Muscle of back (tissue), 11 donors: ENCODE data around the gene SLC22A17. TPM values are rescaled to one million over a fixed set of nuclear protein-coding genes. Genes with fewer than 3 reads are reported as not detected.

Experiments
- DNase-seq, 3 donors: peaks; one replicate each; pipeline versions ENCODE4 v3.0.0 to v3.0.0-alpha.2; 2013
- polyA plus RNA-seq, 10 donors: library from polyadenylated mRNA; unstranded; fragments of 120-200 nt; gene quantifications; one replicate each; pipeline ENCODE4 v1.2.1, GENCODE V29; 2013; ENCODE audit not compliant: insufficient read length in 10 of 10

The SLC22A17 gene
- polyA plus RNA-seq, 10 donors = 15.7 to 27.6 (median 20.1) TPM

GRCh38 chr14:23310546-23310945 is 42.1 kb downstream of the SLC22A17 start:
- no peak for DNase-seq

DNA sequence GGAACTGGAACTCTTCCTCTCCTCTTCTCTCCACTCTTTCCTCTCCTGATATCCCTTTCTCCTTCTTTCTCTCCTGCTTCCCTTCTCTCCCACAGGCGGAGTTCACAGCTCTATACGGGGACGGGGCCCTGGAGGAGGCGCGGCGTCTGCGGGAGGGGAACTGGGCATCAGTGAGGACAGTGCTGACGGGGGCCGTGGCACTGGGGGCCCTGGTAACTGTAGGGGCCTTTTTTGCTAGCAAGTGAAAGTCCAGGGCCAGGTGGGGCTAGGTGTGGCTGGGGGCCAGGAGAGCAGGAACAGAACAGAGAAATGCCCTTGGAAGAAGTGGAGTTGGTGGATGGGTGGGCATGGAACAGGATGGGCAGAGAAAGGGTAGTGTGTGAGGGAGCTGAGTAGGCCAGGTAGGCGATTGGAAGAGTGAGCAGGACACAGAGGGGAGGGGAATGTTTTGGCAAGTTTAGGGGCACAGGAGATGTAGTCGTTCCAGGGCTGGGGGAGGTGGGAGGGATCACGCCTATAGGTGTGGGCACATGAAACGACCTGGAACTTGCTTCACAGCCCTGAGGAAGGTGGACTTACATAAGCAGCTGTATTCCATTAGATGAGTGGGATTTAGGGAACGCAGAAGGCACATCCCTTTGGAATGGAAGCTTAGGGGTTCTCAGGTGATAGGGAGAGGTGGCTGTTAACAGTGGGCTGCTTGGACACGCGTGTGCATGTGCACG is 43.8 kb downstream of the SLC22A17 start:
- no peak for DNase-seq

GRCh38 chr14:23307687-23308644 is 44.7 kb downstream of the SLC22A17 start:
- no peak for DNase-seq

DNA sequence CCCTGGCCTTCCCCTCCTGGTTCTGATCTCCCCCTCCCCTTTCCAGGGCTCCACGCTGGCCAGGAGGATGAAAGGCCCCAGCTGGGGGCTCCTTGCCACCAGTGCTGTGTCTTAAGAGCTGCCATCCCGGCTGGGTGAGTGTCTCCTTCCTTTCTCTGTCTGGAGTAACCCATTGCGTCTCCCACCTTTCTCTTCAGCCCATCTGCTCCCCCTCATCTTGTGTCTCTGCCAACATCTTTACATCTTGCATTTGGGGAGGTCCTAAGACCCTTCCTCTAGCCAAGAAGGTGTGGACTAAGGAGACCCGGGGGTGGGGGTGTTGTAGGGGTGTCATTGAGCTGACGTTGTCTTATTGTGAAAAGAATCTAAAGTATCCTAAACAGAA is 45.5 kb downstream of the SLC22A17 start:
- no peak for DNase-seq

- peak; percentile 88 to 97 (median 94) for DNase-seq
Observed at GRCh38 chr14:23306412-23307145, 46.1 kb downstream of the SLC22A17 start, which contains the start of gene BCL2L2. BCL2L2 (plus strand) TSS chr14:23306833; CDS start chr14:23307768, 935 bp downstream.

- DNase-seq = peak; percentile 58 to 90 (median 74)
Observed at GRCh38 chr14:23302290-23303225, 50.1 kb downstream of the SLC22A17 start, which contains the start of gene PPP1R3E. PPP1R3E (minus strand) TSS chr14:23302859; CDS start chr14:23302576, 283 bp downstream.

DNA sequence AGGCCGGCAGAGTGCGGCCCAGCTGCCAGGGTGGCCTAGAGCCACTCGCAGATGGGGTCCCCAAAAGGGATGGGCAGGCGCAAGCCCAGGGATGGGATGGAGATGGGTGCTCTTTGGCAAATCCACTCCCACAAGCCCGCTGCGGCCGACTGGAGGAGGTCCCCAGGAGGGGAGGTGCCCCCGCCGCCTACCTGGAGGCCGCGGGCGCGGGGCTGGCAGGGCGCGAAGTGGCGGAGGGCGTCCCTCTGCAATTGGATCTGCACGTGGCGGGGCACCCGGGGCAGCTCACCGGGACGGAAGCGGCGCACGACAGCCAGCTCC is 50.8 kb downstream of the SLC22A17 start:
- no peak for DNase-seq

- peak; percentile 99 to 100 (median 100) for DNase-seq
Observed at GRCh38 chr14:23301288-23301968, 51.3 kb downstream of the SLC22A17 start.

GRCh38 chr14:23300687-23301223 is 51.9 kb downstream of the SLC22A17 start:
- no peak for DNase-seq

DNA sequence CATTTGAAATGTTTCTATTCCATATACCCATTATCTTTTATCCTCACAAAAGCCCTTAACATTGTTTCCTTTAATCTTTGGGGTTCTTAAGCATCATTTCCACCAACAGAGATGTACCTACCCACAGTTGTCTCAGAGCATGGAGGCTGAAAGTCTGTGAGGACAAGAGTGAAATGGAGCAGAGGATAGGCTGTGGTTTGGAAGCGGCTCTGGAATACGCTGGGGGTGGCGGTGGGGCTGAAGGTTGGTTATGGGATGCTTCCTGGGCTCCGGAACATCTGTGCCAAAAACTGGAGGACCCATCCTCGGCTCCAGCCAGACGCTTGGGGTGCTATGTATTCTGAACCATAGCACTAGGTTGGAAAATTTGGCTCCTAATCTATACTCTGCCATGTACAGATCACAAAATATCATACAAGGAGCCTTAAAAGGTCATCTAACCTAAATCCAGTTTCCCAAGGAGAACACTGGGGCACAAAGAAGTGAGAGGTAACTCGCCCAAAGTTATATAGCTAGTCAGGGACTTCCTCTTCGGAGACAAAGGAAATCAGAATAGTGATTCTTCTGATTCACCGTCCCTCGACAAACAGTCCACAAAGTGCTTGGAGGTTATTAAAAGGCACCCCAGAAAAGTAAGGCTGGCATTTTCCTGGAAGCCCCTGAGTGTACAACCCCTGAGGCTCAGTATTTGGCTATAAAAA is 52.6 kb downstream of the SLC22A17 start:
- DNase-seq = no peak

DNA sequence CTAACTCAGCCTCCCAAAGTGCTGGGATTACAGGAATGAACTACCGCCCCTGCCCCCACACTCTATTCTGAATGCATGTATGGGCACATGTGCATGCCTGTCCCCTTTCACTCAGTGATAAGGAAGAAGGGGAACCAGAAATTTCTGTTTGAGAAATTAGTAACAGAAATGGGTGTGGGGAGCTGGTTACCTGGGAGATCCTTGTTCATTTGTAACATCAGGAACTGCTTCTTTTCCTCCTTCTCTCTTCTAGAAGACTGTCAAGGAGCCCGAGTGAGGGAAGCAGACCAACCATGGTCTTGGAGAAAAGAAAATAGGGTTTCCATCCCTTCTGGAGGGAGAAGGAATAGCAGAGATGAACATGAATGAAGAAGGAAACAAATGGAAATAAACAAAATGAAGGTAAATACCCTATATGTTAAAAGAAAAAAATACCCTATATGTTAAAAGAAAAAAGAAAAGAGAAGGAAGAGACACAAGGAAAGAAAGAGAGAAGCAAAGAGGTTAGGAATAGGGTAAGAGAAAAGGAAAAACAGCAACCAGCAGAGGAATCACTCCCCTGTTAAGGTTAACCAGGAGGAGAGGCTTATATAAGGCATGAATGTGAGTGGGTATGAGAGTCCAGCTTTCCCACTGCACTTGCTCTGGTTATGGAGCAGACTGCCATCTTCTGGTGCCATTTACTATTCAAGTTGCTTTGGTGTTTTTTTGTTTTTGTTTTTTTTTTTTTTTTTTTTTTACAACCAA is 53.3 kb downstream of the SLC22A17 start:
- DNase-seq = no peak

DNA sequence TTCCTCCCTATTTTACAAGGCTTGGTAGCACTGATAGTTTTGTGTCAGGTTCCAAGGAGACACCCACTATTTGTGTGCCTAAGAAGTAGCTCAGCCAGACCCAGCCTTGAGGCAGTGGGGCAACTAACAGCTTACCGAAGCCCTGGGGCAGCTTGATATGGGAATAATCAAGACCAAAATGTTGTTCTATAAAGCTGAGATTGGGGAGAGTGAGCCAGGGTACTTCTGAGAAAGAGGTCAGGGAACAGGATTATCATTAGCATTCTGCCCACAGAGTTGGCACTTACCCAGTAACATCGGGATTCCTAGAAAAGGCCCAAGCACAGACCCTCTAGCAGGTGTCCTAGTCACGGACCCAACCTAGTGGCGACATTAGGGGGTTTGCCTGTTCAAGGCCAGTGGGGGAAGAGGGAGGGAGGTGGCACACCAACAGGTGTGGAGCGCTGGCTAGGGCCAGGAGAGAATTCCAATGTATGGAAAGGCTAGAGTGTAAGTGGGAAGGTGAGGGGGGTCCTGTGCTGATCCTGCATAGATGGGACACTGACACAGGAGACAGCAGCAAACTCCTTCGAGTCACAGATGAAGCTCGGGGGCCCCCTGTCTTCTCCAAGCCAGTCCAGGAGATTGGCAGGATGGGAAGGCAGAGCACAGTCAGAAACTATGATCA is 54.9 kb downstream of the SLC22A17 start:
- no peak for DNase-seq

DNA sequence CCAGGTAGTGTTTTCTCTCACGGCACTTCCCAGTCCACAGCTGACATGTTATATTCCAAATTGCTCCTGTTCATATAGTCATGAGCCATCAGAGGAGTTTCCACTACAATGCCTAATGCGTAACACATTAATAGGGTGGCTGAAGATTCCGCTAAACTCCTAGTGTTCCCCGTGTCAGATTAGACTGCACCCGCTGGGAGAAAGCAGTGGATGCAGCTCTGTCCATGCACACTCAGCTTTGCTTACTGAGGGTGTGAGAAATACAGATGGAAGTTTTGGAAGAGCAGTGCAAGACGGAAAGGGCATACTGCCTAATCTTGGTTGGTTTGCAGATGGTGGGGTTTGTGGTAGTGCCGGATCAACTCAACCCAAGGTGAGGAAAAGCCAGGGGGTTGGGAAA is 55.6 kb downstream of the SLC22A17 start:
- DNase-seq = no peak

Other genes starting within 250 kb of the SLC22A17 start
- not detected for gene CIROP, start 247.9 kb downstream of the SLC22A17 start, polyA plus RNA-seq
- under 1 TPM in 6 of 10 donors, not detected in 4; 0.13 to 0.25 (median 0.18) TPM for gene CEBPE, start 233.6 kb downstream of the SLC22A17 start, polyA plus RNA-seq
- 10 to 100 TPM in 2 of 10 donors, 1 to 10 TPM in 8; 3.5 to 15.3 (median 4.0) TPM for gene SLC7A8, start 169.2 kb downstream of the SLC22A17 start, polyA plus RNA-seq
- under 1 TPM in 3 of 10 donors, not detected in 7; 0.28 to 0.80 (median 0.35) TPM for gene RNF212B, start 115.0 kb downstream of the SLC22A17 start, polyA plus RNA-seq
- gene HOMEZ, start 66.8 kb downstream of the SLC22A17 start, polyA plus RNA-seq = 10 to 100 TPM in 5 of 10 donors, 1 to 10 TPM in 5; 8.1 to 11.5 (median 9.8) TPM
- 10 to 100 TPM in 8 of 10 donors, 1 to 10 TPM in 2; 9.4 to 24.3 (median 13.4) TPM for gene PPP1R3E, start 50.0 kb downstream of the SLC22A17 start, polyA plus RNA-seq
- gene BCL2L2, start 46.1 kb downstream of the SLC22A17 start, polyA plus RNA-seq = 10 to 100 TPM; 28.1 to 36.6 (median 30.8) TPM
- 100 to 1,000 TPM in 7 of 10 donors, 10 to 100 TPM in 3; 88.9 to 153 (median 105) TPM for gene PABPN1, start 31.4 kb downstream of the SLC22A17 start, polyA plus RNA-seq
- gene EFS, start 12.3 kb upstream of the SLC22A17 start, polyA plus RNA-seq = 10 to 100 TPM; 36.1 to 52.0 (median 41.6) TPM
- gene IL25, start 19.9 kb upstream of the SLC22A17 start, polyA plus RNA-seq = not detected
- gene CMTM5, start 24.2 kb upstream of the SLC22A17 start, polyA plus RNA-seq = 1 to 10 TPM in 8 of 10 donors, under 1 TPM in 2; 0.76 to 3.2 (median 2.1) TPM
- 10 to 100 TPM in 1 of 10 donors, 1 to 10 TPM in 9; 2.1 to 10.6 (median 5.5) TPM for gene MYH6, start 55.4 kb upstream of the SLC22A17 start, polyA plus RNA-seq
- 1,000 to 10,000 TPM in 2 of 10 donors, 100 to 1,000 TPM in 8; 165 to 1,219 (median 676) TPM for gene MYH7, start 82.8 kb upstream of the SLC22A17 start, polyA plus RNA-seq
- gene NGDN, start 116.8 kb upstream of the SLC22A17 start, polyA plus RNA-seq = 10 to 100 TPM; 33.5 to 44.0 (median 38.0) TPM
- gene ZFHX2, start 198.9 kb upstream of the SLC22A17 start, polyA plus RNA-seq = 1 to 10 TPM; 1.4 to 2.9 (median 1.7) TPM
- 10 to 100 TPM in 9 of 10 donors, 1 to 10 TPM in 1; 9.9 to 15.6 (median 12.0) TPM for gene THTPA, start 203.4 kb upstream of the SLC22A17 start, polyA plus RNA-seq
- 10 to 100 TPM; 11.9 to 29.6 (median 17.6) TPM for gene AP1G2, start 214.9 kb upstream of the SLC22A17 start, polyA plus RNA-seq
- 1 to 10 TPM in 6 of 10 donors, under 1 TPM in 4; 0.46 to 4.1 (median 1.2) TPM for gene JPH4, start 225.9 kb upstream of the SLC22A17 start, polyA plus RNA-seq